ENCODE results near the gene ONECUT3.

The ONECUT3 gene

GRCh38 chr19:1810439-1811160, 57.3 kb downstream of the ONECUT3 start:
- TF ChIP-seq CTCF (conservative IDR thresholded peaks at IDR 0.05; ENCODE audit: low read length) = no peak
- DNase-seq (ENCODE audit: low read depth) = no peak
- no peak overlapping the region for H3K4me3 ChIP-seq (ENCODE audit: low read length)

- peak; percentile 41 for DNase-seq (ENCODE audit: low read depth)
- H3K4me3 ChIP-seq (ENCODE audit: low read length) = peak overlapping the region; percentile 58
- no peak for TF ChIP-seq CTCF (conservative IDR thresholded peaks at IDR 0.05; ENCODE audit: low read length)
Measured at GRCh38 chr19:1811472-1811894, 58.2 kb downstream of the ONECUT3 start.

GRCh38 chr19:1811942-1812425, 58.7 kb downstream of the ONECUT3 start, which contains the start of gene ATP8B3:
Gene ATP8B3 (minus strand): TSS chr19:1812276. CDS start chr19:1811736, 540 bp downstream.
- DNase-seq (ENCODE audit: low read depth) = no peak
- no peak; the same call in 1 of the 2 replicates for TF ChIP-seq CTCF (conservative IDR thresholded peaks at IDR 0.05; ENCODE audit: low read length)

GRCh38 chr19:1812426-1813191, 59.3 kb downstream of the ONECUT3 start:
- TF ChIP-seq CTCF (conservative IDR thresholded peaks at IDR 0.05; ENCODE audit: low read length) = peak; percentile 58
- H3K4me3 ChIP-seq (ENCODE audit: low read length) = peak overlapping the region; percentile 72
- peak; percentile 89 for DNase-seq (ENCODE audit: low read depth)

More at GRCh38 chr19:1811942-1812425, 58.7 kb downstream of the ONECUT3 start, which contains the start of gene ATP8B3:
- peak within 1 kb of the TSS; percentile 72 for H3K4me3 ChIP-seq (ENCODE audit: low read length)

- H3K4me3 ChIP-seq (ENCODE audit: low read length) = peak overlapping the region; percentile 72
- no peak for TF ChIP-seq CTCF (conservative IDR thresholded peaks at IDR 0.05; ENCODE audit: low read length)
- no peak for DNase-seq (ENCODE audit: low read depth)
Measured at GRCh38 chr19:1813192-1814182, 60.2 kb downstream of the ONECUT3 start.

GRCh38 chr19:1814391-1814790, 61.1 kb downstream of the ONECUT3 start:
- no peak for TF ChIP-seq CTCF (conservative IDR thresholded peaks at IDR 0.05; ENCODE audit: low read length)

More at GRCh38 chr19:1814391-1814790, 61.1 kb downstream of the ONECUT3 start:
- H3K4me3 ChIP-seq (ENCODE audit: low read length) = no peak overlapping the region
- DNase-seq (ENCODE audit: low read depth) = no peak

Measured in AG10803 (cell line).